ENCODE data around the gene NFAM1.

The NFAM1 gene

GRCh38 chr22:42428025-42428424 lies 4.2 kb downstream of the NFAM1 start:
- no peak for DNase-seq (ENCODE audit: low read depth)
- H3K4me3 ChIP-seq (ENCODE audit: low read depth, low read length), result no peak overlapping the region
- TF ChIP-seq, protein P1, sequence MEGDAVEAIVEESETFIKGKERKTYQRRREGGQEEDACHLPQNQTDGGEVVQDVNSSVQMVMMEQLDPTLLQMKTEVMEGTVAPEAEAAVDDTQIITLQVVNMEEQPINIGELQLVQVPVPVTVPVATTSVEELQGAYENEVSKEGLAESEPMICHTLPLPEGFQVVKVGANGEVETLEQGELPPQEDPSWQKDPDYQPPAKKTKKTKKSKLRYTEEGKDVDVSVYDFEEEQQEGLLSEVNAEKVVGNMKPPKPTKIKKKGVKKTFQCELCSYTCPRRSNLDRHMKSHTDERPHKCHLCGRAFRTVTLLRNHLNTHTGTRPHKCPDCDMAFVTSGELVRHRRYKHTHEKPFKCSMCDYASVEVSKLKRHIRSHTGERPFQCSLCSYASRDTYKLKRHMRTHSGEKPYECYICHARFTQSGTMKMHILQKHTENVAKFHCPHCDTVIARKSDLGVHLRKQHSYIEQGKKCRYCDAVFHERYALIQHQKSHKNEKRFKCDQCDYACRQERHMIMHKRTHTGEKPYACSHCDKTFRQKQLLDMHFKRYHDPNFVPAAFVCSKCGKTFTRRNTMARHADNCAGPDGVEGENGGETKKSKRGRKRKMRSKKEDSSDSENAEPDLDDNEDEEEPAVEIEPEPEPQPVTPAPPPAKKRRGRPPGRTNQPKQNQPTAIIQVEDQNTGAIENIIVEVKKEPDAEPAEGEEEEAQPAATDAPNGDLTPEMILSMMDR (IDR thresholded peaks at IDR 0.05; ENCODE audit: insufficient read depth, low read depth, low read length, missing control alignments), result no peak

DNA sequence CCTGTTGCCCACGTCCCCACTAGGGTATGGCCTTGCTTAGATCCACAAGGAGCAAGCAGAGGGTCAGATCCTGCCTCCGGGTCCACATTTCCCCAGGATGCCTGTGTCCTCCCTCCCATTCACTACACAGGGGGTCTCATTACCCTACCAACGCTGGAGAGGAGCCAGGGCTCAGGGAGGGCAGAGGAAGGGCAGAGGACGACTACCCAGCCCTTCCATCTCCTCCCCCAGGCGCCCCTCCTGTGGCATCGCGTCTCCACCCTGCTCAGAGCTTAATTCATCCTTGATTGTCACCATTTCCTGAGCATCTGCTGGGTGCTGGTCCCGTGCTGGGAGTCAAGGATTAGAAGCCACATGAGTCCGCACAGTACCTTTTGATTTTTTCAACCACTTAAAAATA lies 5.0 kb downstream of the NFAM1 start:
- TF ChIP-seq, protein P1 (IDR thresholded peaks at IDR 0.05; ENCODE audit: insufficient read depth, low read depth, low read length, missing control alignments), result no peak
- no peak for DNase-seq (ENCODE audit: low read depth)
- H3K4me3 ChIP-seq (ENCODE audit: low read depth, low read length), result no peak overlapping the region

GRCh38 chr22:42425989-42426355 lies 6.2 kb downstream of the NFAM1 start:
- no peak for DNase-seq (ENCODE audit: low read depth)
- H3K4me3 ChIP-seq (ENCODE audit: low read depth, low read length), result no peak overlapping the region
- TF ChIP-seq, protein P1 (IDR thresholded peaks at IDR 0.05; ENCODE audit: insufficient read depth, low read depth, low read length, missing control alignments), result no peak

DNA sequence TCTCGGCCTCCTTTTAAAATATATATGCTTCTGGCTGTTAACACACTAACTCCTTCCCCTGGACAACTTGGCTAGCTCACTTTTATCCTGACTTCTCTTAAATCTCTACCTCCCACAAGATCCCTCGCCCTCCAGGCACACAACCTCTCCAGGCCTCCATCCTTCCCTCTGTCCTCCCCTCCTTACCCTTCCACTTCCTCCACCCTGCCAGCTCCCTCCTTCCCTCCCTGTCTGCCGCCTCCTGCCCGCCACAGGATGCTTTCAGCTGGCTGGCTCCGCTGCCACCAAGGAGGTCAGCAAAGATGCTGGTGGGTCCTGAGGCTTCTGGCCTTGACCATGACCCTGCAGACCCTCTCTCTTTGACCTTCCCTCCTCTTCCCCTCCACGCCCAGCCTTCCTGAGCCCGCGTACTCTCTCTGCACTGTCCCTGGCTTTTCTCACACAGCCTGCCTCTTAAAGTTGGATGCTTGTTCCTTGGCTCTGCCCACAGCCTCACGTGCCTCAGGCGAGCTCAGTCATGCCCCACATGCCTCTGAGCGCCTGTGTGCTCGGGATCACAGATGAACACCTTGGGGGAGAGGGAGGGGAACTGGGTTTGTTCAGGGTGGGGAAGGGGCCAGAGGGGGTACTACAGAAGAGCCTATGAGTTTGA lies 6.7 kb downstream of the NFAM1 start:
- TF ChIP-seq, protein P1 (IDR thresholded peaks at IDR 0.05; ENCODE audit: insufficient read depth, low read depth, low read length, missing control alignments), result no peak
- no peak overlapping the region for H3K4me3 ChIP-seq (ENCODE audit: low read depth, low read length)
- no peak for DNase-seq (ENCODE audit: low read depth)

- TF ChIP-seq, protein P1 (IDR thresholded peaks at IDR 0.05; ENCODE audit: insufficient read depth, low read depth, low read length, missing control alignments), result no peak
- peak; percentile 84 for DNase-seq (ENCODE audit: low read depth)
- peak overlapping the region; percentile 47 for H3K4me3 ChIP-seq (ENCODE audit: low read depth, low read length)
These were observed 12.8 kb downstream of the NFAM1 start for GRCh38 chr22:42419243-42419881.

GRCh38 chr22:42418811-42419242 lies 13.4 kb downstream of the NFAM1 start:
- TF ChIP-seq, protein P1 (IDR thresholded peaks at IDR 0.05; ENCODE audit: insufficient read depth, low read depth, low read length, missing control alignments), result no peak
- no peak overlapping the region for H3K4me3 ChIP-seq (ENCODE audit: low read depth, low read length)
- no peak for DNase-seq (ENCODE audit: low read depth)
